NOMO-1 treated with dmso at 0.1 percent for 144 hours (cell line): Measurements from ENCODE around the gene NXPH4.

Experiments used
- DNase-seq: peaks from one replicate; lab custom pipeline; 2025; ENCODE audit not compliant: unreplicated experiment; lab: John Stamatoyannopoulos, UW

The NXPH4 gene

GRCh38 chr12:57182918-57183575, 33.5 kb upstream of the NXPH4 start:
- DNase-seq = peak; percentile 40

GRCh38 chr12:57183939-57184725, 32.5 kb upstream of the NXPH4 start:
- DNase-seq = no peak

GRCh38 chr12:57185403-57185802, 31.2 kb upstream of the NXPH4 start:
- DNase-seq = no peak

GRCh38 chr12:57185906-57186508, 30.6 kb upstream of the NXPH4 start:
- DNase-seq = no peak

GRCh38 chr12:57187222-57188089, 29.1 kb upstream of the NXPH4 start:
- DNase-seq = no peak

- no peak for DNase-seq
Measured at GRCh38 chr12:57188090-57188425, 28.5 kb upstream of the NXPH4 start.

- no peak for DNase-seq
Measured at GRCh38 chr12:57190037-57190436, 26.6 kb upstream of the NXPH4 start.

GRCh38 chr12:57190821-57191220, 25.8 kb upstream of the NXPH4 start:
- no peak for DNase-seq

- no peak for DNase-seq
Measured at GRCh38 chr12:57191410-57191809, 25.2 kb upstream of the NXPH4 start.

GRCh38 chr12:57192920-57193319, 23.7 kb upstream of the NXPH4 start:
- no peak for DNase-seq

- no peak for DNase-seq
Measured at GRCh38 chr12:57193706-57194245, 22.8 kb upstream of the NXPH4 start.

GRCh38 chr12:57194253-57194652, 22.3 kb upstream of the NXPH4 start:
- no peak for DNase-seq

GRCh38 chr12:57195186-57195585, 21.4 kb upstream of the NXPH4 start:
- DNase-seq = no peak

GRCh38 chr12:57195611-57196371, 20.8 kb upstream of the NXPH4 start:
- DNase-seq = no peak

- DNase-seq = no peak
Measured at GRCh38 chr12:57196439-57196838, 20.2 kb upstream of the NXPH4 start.

GRCh38 chr12:57196956-57197355, 19.6 kb upstream of the NXPH4 start:
- no peak for DNase-seq

GRCh38 chr12:57198329-57198728, 18.3 kb upstream of the NXPH4 start:
- DNase-seq = no peak

- DNase-seq = no peak
Measured at GRCh38 chr12:57199191-57199590, 17.4 kb upstream of the NXPH4 start.

- DNase-seq = no peak
Measured at GRCh38 chr12:57200497-57200896, 16.1 kb upstream of the NXPH4 start.

- no peak for DNase-seq
Measured at GRCh38 chr12:57201219-57201618, 15.4 kb upstream of the NXPH4 start.
